DOHH2 (cell line): ENCODE results near the gene FTO.

ENCODE experiments used
- H3F3A ChIP-seq: fragments of 200-600 bp; sonication (generic), shearing (Covaris generic); 2 replicates; pipeline ENCODE4 v1.6.0; 2016; ENCODE audit warnings: antibody characterized with exemption, mild to moderate bottlenecking; ENCODE audit not compliant: control insufficient read depth, insufficient read depth
- H3K27ac ChIP-seq: fragments of 200-600 bp; sonication (generic); 2 replicates; pipeline ENCODE4 v1.5.1; 2014; ENCODE audit warnings: low read depth, mild to moderate bottlenecking, low read length, moderate library complexity
- H3K27me3 ChIP-seq: fragments of 200-600 bp; sonication (generic); 2 replicates; pipeline ENCODE4 v1.6.1; 2014; ENCODE audit warnings: mild to moderate bottlenecking, low read length, mixed read lengths; ENCODE audit not compliant: control insufficient read depth
- H3K36me3 ChIP-seq: fragments of 200-600 bp; sonication (generic); 2 replicates; pipeline ENCODE4 v1.6.1; 2014; ENCODE audit warnings: mild to moderate bottlenecking, low read length, moderate library complexity, mixed read lengths; ENCODE audit not compliant: control insufficient read depth
- H3K4me1 ChIP-seq: fragments of 200-600 bp; sonication (generic); 2 replicates; pipeline ENCODE4 v1.6.1; 2014; ENCODE audit warnings: mild to moderate bottlenecking, low read length, mixed read lengths; ENCODE audit not compliant: control insufficient read depth
- H3K4me2 ChIP-seq: fragments of 200-600 bp; sonication (generic); 2 replicates; pipeline ENCODE4 v1.6.0; 2014; ENCODE audit warnings: mild to moderate bottlenecking, low read length, moderate library complexity
- H3K4me3 ChIP-seq: fragments of 200-600 bp; sonication (generic); 2 replicates; pipeline ENCODE4 v1.5.1; 2014; ENCODE audit warnings: mild to moderate bottlenecking, low read length, mixed read lengths
- H3K79me2 ChIP-seq: fragments of 200-600 bp; sonication (generic); 2 replicates; pipeline ENCODE4 v1.6.1; 2014; ENCODE audit warnings: mild to moderate bottlenecking, low read length, mixed read lengths; ENCODE audit not compliant: control insufficient read depth
- H3K9me2 ChIP-seq: fragments of 200-600 bp; sonication (generic); replicated peaks from 2 replicates; pipeline ENCODE4 v1.6.1; 2014; ENCODE audit warnings: mild to moderate bottlenecking, low read length, mixed read lengths; ENCODE audit not compliant: control insufficient read depth
- H3K9me3 ChIP-seq: fragments of 200-600 bp; sonication (generic); 2 replicates; pipeline ENCODE4 v1.6.1; 2014; ENCODE audit warnings: antibody characterized with exemption, low read length, mixed read lengths; ENCODE audit not compliant: control insufficient read depth, insufficient read depth
- H4K20me1 ChIP-seq: fragments of 200-600 bp; sonication (generic); 2 replicates; pipeline ENCODE4 v1.6.0; 2014; ENCODE audit warnings: low read depth, mild to moderate bottlenecking, antibody characterized with exemption, low read length, moderate library complexity; ENCODE audit not compliant: control insufficient read depth, insufficient read depth
- CTCF ChIP-seq: fragments of 200-600 bp; sonication (generic); IDR thresholded peaks from one replicate; pipeline ENCODE4 v1.5.1; 2014; ENCODE audit warnings: antibody characterized with exemption, mild to moderate bottlenecking, low read depth, low read length; ENCODE audit not compliant: poor library complexity, severe bottlenecking
- EZH2phosphoT487 ChIP-seq: fragments of 200-600 bp; sonication (generic); IDR thresholded peaks from 2 replicates; pipeline ENCODE4 v1.6.1; 2017; ENCODE audit warnings: borderline replicate concordance, mild to moderate bottlenecking, antibody characterized with exemption, low read length, moderate library complexity, mixed read lengths

The FTO gene

GRCh38 chr16:53958341-53958880 is 254.5 kb downstream of the FTO start:
- Histone ChIP-seq H3K4me3 (no peak overlapping the region), H3K79me2 (no peaks in the 10 kb centered on the region), H3K9me3 (no peaks in the 10 kb centered on the region), H3F3A (no peaks in the 10 kb centered on the region), H3K4me1 (no peaks in the 10 kb centered on the region), H4K20me1 (no peaks in the 10 kb centered on the region; the same call in 1 of the 2 replicates), H3K9me2 (no peaks in the 10 kb centered on the region), H3K36me3 (no peaks in the 10 kb centered on the region), H3K27ac (no peak overlapping the region), H3K27me3 (no peaks in the 10 kb centered on the region), H3K4me2 (no peak overlapping the region)
- no peak for TF ChIP-seq EZH2phosphoT487

- Histone ChIP-seq H4K20me1 (no peaks in the 10 kb centered on the region; the same call in 1 of the 2 replicates), H3K79me2 (no peaks in the 10 kb centered on the region), H3K27ac (no peak overlapping the region)
Observed at GRCh38 chr16:53960050-53960812, 256.3 kb downstream of the FTO start.

GRCh38 chr16:53960954-53961616 is 257.1 kb downstream of the FTO start:
- H3F3A ChIP-seq: no peaks in the 10 kb centered on the region
- H3K4me1 ChIP-seq: no peaks in the 10 kb centered on the region
- H3K36me3 ChIP-seq: no peaks in the 10 kb centered on the region
- no peaks in the 10 kb centered on the region for H3K9me2 ChIP-seq
- no peaks in the 10 kb centered on the region for H3K9me3 ChIP-seq
- H3K79me2 ChIP-seq: no peaks in the 10 kb centered on the region
- no peak overlapping the region for H3K4me3 ChIP-seq
- TF ChIP-seq CTCF: no peak
- TF ChIP-seq EZH2phosphoT487: no peak
- no peaks in the 10 kb centered on the region; the same call in 1 of the 2 replicates for H4K20me1 ChIP-seq
- no peaks in the 10 kb centered on the region for H3K27me3 ChIP-seq
- H3K27ac ChIP-seq: no peak overlapping the region
- no peak overlapping the region for H3K4me2 ChIP-seq

More at GRCh38 chr16:53960050-53960812, 256.3 kb downstream of the FTO start:
- H3K4me1 ChIP-seq: no peaks in the 10 kb centered on the region
- no peaks in the 10 kb centered on the region for H3K9me3 ChIP-seq
- H3K4me2 ChIP-seq: no peak overlapping the region
- no peaks in the 10 kb centered on the region for H3K9me2 ChIP-seq
- H3K4me3 ChIP-seq: no peak overlapping the region
- no peaks in the 10 kb centered on the region for H3K27me3 ChIP-seq
- H3K36me3 ChIP-seq: no peaks in the 10 kb centered on the region
- no peaks in the 10 kb centered on the region for H3F3A ChIP-seq
- TF ChIP-seq CTCF: no peak
- TF ChIP-seq EZH2phosphoT487: no peak

- H3K9me2 ChIP-seq: no peaks in the 10 kb centered on the region
Observed at GRCh38 chr16:53962041-53962440, 258.1 kb downstream of the FTO start.

More at GRCh38 chr16:53962041-53962440, 258.1 kb downstream of the FTO start:
- Histone ChIP-seq H3K4me2 (no peak overlapping the region), H3K9me3 (no peaks in the 10 kb centered on the region), H3K27ac (no peak overlapping the region), H3K4me3 (no peak overlapping the region), H3K27me3 (no peaks in the 10 kb centered on the region), H3K4me1 (no peaks in the 10 kb centered on the region), H3F3A (no peaks in the 10 kb centered on the region), H4K20me1 (no peaks in the 10 kb centered on the region; the same call in 1 of the 2 replicates), H3K79me2 (no peaks in the 10 kb centered on the region), H3K36me3 (no peaks in the 10 kb centered on the region)
- TF ChIP-seq EZH2phosphoT487: no peak
- no peak for TF ChIP-seq CTCF
